ENCODE results near the gene BTN2A1. TPM values are rescaled to one million over a fixed set of nuclear protein-coding genes. Genes with fewer than 3 reads are reported as not detected.
A peak's percentile ranks its signal among the peaks of the same experiment; 100 is the strongest.

BTN2A1 gene
- total and polyA plus RNA-seq, 9 of the 15 experiments (the other 6 are each of a cell fraction or from before 2014, with no cell fraction given) = 6.7 to 22.1 (median 16.4) TPM

DNA sequence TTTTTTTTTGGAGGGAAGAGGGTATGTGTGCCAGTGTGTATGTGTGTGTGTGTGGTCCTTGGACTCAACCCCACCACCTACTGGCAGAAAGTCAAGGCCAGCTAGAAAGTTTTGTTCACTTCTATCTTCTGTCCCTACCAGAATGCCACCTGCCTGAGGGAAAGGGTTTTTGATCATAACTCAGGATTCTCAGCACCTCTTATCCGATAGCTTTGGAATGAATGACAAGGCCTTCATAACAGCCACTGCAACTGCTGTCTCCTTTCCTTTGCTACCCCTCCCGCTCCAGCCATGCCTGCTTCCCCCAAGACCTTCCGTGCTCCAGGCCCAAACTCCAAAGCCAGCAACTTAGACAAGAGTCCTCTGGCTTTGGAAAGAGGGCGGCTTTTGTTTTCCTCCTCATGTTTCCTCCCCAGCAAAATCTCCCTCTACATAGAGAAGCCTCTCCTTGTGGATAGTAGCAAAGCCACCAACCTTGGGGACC is 37.0 kb upstream of the BTN2A1 start (continued):
- TF ChIP-seq, protein P1, sequence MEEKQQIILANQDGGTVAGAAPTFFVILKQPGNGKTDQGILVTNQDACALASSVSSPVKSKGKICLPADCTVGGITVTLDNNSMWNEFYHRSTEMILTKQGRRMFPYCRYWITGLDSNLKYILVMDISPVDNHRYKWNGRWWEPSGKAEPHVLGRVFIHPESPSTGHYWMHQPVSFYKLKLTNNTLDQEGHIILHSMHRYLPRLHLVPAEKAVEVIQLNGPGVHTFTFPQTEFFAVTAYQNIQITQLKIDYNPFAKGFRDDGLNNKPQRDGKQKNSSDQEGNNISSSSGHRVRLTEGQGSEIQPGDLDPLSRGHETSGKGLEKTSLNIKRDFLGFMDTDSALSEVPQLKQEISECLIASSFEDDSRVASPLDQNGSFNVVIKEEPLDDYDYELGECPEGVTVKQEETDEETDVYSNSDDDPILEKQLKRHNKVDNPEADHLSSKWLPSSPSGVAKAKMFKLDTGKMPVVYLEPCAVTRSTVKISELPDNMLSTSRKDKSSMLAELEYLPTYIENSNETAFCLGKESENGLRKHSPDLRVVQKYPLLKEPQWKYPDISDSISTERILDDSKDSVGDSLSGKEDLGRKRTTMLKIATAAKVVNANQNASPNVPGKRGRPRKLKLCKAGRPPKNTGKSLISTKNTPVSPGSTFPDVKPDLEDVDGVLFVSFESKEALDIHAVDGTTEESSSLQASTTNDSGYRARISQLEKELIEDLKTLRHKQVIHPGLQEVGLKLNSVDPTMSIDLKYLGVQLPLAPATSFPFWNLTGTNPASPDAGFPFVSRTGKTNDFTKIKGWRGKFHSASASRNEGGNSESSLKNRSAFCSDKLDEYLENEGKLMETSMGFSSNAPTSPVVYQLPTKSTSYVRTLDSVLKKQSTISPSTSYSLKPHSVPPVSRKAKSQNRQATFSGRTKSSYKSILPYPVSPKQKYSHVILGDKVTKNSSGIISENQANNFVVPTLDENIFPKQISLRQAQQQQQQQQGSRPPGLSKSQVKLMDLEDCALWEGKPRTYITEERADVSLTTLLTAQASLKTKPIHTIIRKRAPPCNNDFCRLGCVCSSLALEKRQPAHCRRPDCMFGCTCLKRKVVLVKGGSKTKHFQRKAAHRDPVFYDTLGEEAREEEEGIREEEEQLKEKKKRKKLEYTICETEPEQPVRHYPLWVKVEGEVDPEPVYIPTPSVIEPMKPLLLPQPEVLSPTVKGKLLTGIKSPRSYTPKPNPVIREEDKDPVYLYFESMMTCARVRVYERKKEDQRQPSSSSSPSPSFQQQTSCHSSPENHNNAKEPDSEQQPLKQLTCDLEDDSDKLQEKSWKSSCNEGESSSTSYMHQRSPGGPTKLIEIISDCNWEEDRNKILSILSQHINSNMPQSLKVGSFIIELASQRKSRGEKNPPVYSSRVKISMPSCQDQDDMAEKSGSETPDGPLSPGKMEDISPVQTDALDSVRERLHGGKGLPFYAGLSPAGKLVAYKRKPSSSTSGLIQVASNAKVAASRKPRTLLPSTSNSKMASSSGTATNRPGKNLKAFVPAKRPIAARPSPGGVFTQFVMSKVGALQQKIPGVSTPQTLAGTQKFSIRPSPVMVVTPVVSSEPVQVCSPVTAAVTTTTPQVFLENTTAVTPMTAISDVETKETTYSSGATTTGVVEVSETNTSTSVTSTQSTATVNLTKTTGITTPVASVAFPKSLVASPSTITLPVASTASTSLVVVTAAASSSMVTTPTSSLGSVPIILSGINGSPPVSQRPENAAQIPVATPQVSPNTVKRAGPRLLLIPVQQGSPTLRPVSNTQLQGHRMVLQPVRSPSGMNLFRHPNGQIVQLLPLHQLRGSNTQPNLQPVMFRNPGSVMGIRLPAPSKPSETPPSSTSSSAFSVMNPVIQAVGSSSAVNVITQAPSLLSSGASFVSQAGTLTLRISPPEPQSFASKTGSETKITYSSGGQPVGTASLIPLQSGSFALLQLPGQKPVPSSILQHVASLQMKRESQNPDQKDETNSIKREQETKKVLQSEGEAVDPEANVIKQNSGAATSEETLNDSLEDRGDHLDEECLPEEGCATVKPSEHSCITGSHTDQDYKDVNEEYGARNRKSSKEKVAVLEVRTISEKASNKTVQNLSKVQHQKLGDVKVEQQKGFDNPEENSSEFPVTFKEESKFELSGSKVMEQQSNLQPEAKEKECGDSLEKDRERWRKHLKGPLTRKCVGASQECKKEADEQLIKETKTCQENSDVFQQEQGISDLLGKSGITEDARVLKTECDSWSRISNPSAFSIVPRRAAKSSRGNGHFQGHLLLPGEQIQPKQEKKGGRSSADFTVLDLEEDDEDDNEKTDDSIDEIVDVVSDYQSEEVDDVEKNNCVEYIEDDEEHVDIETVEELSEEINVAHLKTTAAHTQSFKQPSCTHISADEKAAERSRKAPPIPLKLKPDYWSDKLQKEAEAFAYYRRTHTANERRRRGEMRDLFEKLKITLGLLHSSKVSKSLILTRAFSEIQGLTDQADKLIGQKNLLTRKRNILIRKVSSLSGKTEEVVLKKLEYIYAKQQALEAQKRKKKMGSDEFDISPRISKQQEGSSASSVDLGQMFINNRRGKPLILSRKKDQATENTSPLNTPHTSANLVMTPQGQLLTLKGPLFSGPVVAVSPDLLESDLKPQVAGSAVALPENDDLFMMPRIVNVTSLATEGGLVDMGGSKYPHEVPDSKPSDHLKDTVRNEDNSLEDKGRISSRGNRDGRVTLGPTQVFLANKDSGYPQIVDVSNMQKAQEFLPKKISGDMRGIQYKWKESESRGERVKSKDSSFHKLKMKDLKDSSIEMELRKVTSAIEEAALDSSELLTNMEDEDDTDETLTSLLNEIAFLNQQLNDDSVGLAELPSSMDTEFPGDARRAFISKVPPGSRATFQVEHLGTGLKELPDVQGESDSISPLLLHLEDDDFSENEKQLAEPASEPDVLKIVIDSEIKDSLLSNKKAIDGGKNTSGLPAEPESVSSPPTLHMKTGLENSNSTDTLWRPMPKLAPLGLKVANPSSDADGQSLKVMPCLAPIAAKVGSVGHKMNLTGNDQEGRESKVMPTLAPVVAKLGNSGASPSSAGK (IDR thresholded peaks at IDR 0.05) = no peak
- TF ChIP-seq CBX2 (IDR thresholded peaks at IDR 0.05; ENCODE audit: insufficient read depth, low read length, poor library complexity, severe bottlenecking) (no peak), FOXJ2 (tag; IDR thresholded peaks at IDR 0.05) (0 out of 2 replicates have a peak, but pooled peaks have one; percentile 39), ZNF140 (CRISPR knock-in tag; IDR thresholded peaks at IDR 0.05) (no peak), TCF7 (IDR thresholded peaks at IDR 0.05; ENCODE audit: borderline replicate concordance) (no peak), MAZ (CRISPR knock-in tag; conservative IDR thresholded peaks at IDR 0.05 in 1 of 2, IDR thresholded peaks at IDR 0.05 in 1 of 2) (peak in 1 of 2 experiments; percentile 37; a peak in 2 of 4 replicates), RAD21 (CRISPR knock-in tag; conservative IDR thresholded peaks at IDR 0.05 in 1 of 2, IDR thresholded peaks at IDR 0.05 in 1 of 2) (peak; percentile 48 to 53; a peak in 3 of 4 replicates), TEAD2 (tag; IDR thresholded peaks at IDR 0.05) (no peak), ADNP (tag; IDR thresholded peaks at IDR 0.05) (no peak)
- TF ChIP-seq, protein P2, sequence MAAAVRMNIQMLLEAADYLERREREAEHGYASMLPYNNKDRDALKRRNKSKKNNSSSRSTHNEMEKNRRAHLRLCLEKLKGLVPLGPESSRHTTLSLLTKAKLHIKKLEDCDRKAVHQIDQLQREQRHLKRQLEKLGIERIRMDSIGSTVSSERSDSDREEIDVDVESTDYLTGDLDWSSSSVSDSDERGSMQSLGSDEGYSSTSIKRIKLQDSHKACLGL (CRISPR knock-in tag; IDR thresholded peaks at IDR 0.05; ENCODE audit: borderline replicate concordance, poor library complexity, severe bottlenecking) = no peak
- TF ChIP-seq, protein P3, sequence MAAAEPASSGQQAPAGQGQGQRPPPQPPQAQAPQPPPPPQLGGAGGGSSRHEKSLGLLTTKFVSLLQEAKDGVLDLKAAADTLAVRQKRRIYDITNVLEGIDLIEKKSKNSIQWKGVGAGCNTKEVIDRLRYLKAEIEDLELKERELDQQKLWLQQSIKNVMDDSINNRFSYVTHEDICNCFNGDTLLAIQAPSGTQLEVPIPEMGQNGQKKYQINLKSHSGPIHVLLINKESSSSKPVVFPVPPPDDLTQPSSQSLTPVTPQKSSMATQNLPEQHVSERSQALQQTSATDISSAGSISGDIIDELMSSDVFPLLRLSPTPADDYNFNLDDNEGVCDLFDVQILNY (CRISPR knock-in tag; IDR thresholded peaks at IDR 0.05) = peak; percentile 44; the same call in 1 of the 2 replicates
